VCaP (cell line): ENCODE results near the gene ADK.

Experiments
- H3K27ac ChIP-seq: fragments of 450-650 bp; 2 replicates; pipeline ENCODE4 v1.5.1; 2017
- CTCF ChIP-seq: fragments of 450-650 bp; conservative IDR thresholded peaks from 2 replicates; pipeline ENCODE4 v1.5.1; 2017; ENCODE audit warnings: mild to moderate bottlenecking, moderate library complexity

Gene ADK

GRCh38 chr10:74150990-74151878, at the start of gene ADK:
Gene ADK, plus strand, starts transcription at chr10:74151221. Its CDS starts 58 bp downstream, at chr10:74151279.
- H3K27ac ChIP-seq = peak within 1 kb of the TSS; percentile 95
- TF ChIP-seq CTCF = peak; percentile 22; the same call in 1 of the 2 replicates

- TF ChIP-seq CTCF = peak; percentile 72
- no peak overlapping the region for H3K27ac ChIP-seq
Observed at GRCh38 chr10:74103560-74104258, 47.3 kb upstream of the ADK start.

GRCh38 chr10:74104480-74104879, 46.5 kb upstream of the ADK start:
- H3K27ac ChIP-seq = no peak overlapping the region
- TF ChIP-seq CTCF = no peak

GRCh38 chr10:74104996-74105395, 46.0 kb upstream of the ADK start:
- no peak for TF ChIP-seq CTCF
- no peak overlapping the region for H3K27ac ChIP-seq

GRCh38 chr10:74107391-74107790, 43.6 kb upstream of the ADK start:
- H3K27ac ChIP-seq = no peak overlapping the region

GRCh38 chr10:74109452-74109851, 41.6 kb upstream of the ADK start:
- TF ChIP-seq CTCF = no peak
- no peak overlapping the region for H3K27ac ChIP-seq

More at GRCh38 chr10:74107391-74107790, 43.6 kb upstream of the ADK start:
- no peak; the same call in 1 of the 2 replicates for TF ChIP-seq CTCF

- no peak for TF ChIP-seq CTCF
- H3K27ac ChIP-seq = no peak overlapping the region
Observed at GRCh38 chr10:74110120-74110519, 40.9 kb upstream of the ADK start.
